Renal cortical epithelial cell (primary cell): ENCODE data around the gene FCRL2. TPM values are rescaled to one million over a fixed set of nuclear protein-coding genes. Genes with fewer than 3 reads are reported as not detected.

Experiments
- total RNA-seq: library from RNA; depleted of rRNA; stranded (reverse); fragments of >200 nt; gene quantifications from 2 replicates; pipeline ENCODE4 v1.2.3, GENCODE V29; 2014

The FCRL2 gene
- total RNA-seq, 1 donor from 2014 or later: not detected

Other genes starting within 250 kb of the FCRL2 start
- not detected in 2 replicates for gene FCRL5, start 224.6 kb downstream of the FCRL2 start, total RNA-seq
- not detected in 2 replicates for gene FCRL4, start 179.0 kb downstream of the FCRL2 start, total RNA-seq
- gene FCRL3, start 76.4 kb downstream of the FCRL2 start, total RNA-seq: not detected in 2 replicates
- gene FCRL1, start 43.0 kb upstream of the FCRL2 start, total RNA-seq: not detected in 2 replicates
- gene CD5L, start 64.7 kb upstream of the FCRL2 start, total RNA-seq: not detected in 2 replicates
- gene KIRREL1, start 216.5 kb upstream of the FCRL2 start, total RNA-seq: 161 and 297 TPM in 2 replicates